Neutrophil (primary cell): Measurements from ENCODE around the gene JAK1.

Source experiments
- H3K27ac ChIP-seq: fragments of 200-600 bp; sonication (generic); 2 replicates; pipeline ENCODE4 v1.5.1; 2016; ENCODE audit warnings: mild to moderate bottlenecking, moderate library complexity
- H3K27me3 ChIP-seq: fragments of 200-600 bp; sonication (generic); 2 replicates; pipeline ENCODE4 v1.6.0; 2016; ENCODE audit warnings: mild to moderate bottlenecking
- H3K36me3 ChIP-seq: fragments of 200-600 bp; sonication (generic); 2 replicates; pipeline ENCODE4 v1.5.1; 2017
- H3K4me1 ChIP-seq, 2 experiments: fragments of 200-600 bp in 1 of 2; sonication (generic) in 1 of 2; 1 replicate in 1 of 2; 2 replicates in 1 of 2; pipeline versions ENCODE4 v1.5.1 to v1.6.1; 2013 to 2016; ENCODE audit warnings: low read depth in 1 of 2, low read length in 1 of 2, mild to moderate bottlenecking in 1 of 2, moderate library complexity in 1 of 2; ENCODE audit not compliant: control insufficient read depth in 1 of 2, insufficient read depth in 1 of 2
- H3K4me3 ChIP-seq, 2 experiments: fragments of 200-600 bp in 1 of 2; sonication (generic) in 1 of 2; 1 replicate in 1 of 2; 2 replicates in 1 of 2; pipeline ENCODE4 v1.5.1; 2013 to 2016; ENCODE audit warnings: low read depth in 1 of 2, low read length in 1 of 2, mild to moderate bottlenecking in 1 of 2, moderate library complexity in 1 of 2
- H3K9me3 ChIP-seq: fragments of 200-600 bp; sonication (generic); 2 replicates; pipeline ENCODE4 v1.5.1; 2016
- CTCF ChIP-seq: fragments of 200-600 bp; sonication (generic); IDR thresholded peaks from 2 replicates; pipeline ENCODE4 v1.5.1; 2016; ENCODE audit warnings: antibody characterized with exemption

Gene JAK1

GRCh38 chr1:64983110-64983509, 16.8 kb upstream of the JAK1 start:
- H3K27ac ChIP-seq: no peak overlapping the region
- no peaks in the 10 kb centered on the region for H3K27me3 ChIP-seq
- no peaks in the 10 kb centered on the region for H3K9me3 ChIP-seq
- no peaks in the 10 kb centered on the region for H3K36me3 ChIP-seq
- peaks cover 9 to 14% of the 10 kb centered on the region in 2 experiments for H3K4me1 ChIP-seq
- no peak overlapping the region for H3K4me3 ChIP-seq
- no peak for TF ChIP-seq CTCF

DNA sequence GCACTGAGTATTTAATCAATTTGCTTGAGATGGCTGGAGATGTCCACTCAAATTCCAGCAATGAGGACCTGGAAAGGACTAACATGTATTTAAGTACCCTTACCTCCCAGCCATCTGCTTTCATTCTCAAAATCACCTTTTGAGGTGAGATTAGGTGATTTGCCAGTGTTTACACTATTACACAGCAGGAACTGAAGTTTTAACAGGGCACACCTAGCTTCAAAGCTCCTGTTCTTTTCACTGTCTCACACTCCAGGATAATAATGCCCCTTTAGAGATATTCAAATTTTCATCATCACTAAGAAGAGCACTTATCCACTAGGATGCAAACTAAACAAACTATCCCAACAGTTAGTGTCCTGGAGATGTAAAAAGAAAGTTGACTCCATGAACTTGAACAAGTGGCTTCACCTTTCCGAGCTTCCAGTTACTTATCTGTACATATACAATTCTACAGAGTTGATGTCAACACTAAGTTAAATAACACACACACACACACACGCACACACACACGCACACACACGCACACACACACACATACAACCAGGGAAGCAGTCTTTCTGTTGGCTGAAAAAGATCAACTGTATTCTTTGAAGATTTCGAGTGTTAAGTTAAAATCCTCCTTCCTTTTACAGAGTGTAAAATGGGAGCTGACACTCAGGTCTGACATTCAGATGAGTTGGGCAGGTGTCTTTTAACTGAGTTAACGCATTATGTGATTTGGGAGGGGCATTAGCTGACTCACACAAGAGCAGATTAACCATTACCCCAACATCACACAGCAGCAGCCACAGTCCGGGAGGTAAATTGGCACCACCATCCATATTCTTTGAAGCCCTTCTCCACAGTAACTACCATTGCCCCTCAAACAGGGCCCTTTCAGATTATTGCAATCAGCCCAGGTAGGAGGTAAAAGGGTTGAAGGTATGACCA, 15.5 kb upstream of the JAK1 start:
- Histone ChIP-seq H3K4me3 (no peak overlapping the region), H3K27ac (no peak overlapping the region), H3K4me1 (peaks cover under 1 to 6% of the 10 kb centered on the region in 2 experiments), H3K9me3 (no peaks in the 10 kb centered on the region), H3K27me3 (no peaks in the 10 kb centered on the region), H3K36me3 (no peaks in the 10 kb centered on the region)
- no peak for TF ChIP-seq CTCF

GRCh38 chr1:64980745-64981600, 14.6 kb upstream of the JAK1 start:
- H3K4me3 ChIP-seq: no peak overlapping the region
- no peak overlapping the region for H3K27ac ChIP-seq
- no peak for TF ChIP-seq CTCF
- H3K36me3 ChIP-seq: no peaks in the 10 kb centered on the region
- H3K27me3 ChIP-seq: no peaks in the 10 kb centered on the region
- no peaks in the 10 kb centered on the region for H3K9me3 ChIP-seq
- H3K4me1 ChIP-seq: peaks cover 0 to 6% of the 10 kb centered on the region in 2 experiments

DNA sequence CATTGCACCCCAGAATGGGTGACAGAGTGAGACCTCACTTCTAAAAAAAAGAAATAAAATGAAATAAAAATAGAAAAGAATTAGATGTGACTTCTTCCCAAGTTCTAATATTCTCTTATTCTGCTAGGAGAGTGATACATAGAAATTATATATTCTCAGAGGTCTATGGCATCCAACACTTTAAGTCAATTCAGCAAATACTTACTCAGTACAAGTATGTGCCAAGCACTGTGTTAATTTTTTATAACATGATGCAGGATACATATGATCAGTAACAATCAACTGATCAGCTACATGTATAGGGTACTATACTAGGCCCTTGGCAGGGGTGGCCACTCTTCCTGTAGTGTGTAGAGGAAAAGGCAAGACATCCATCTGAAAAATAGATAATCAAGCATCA, 13.0 kb upstream of the JAK1 start:
- Histone ChIP-seq H3K4me1 (peaks cover 0 to 6% of the 10 kb centered on the region in 2 experiments), H3K27ac (no peak overlapping the region), H3K4me3 (no peak overlapping the region), H3K9me3 (no peaks in the 10 kb centered on the region), H3K36me3 (no peaks in the 10 kb centered on the region), H3K27me3 (no peaks in the 10 kb centered on the region)
- no peak for TF ChIP-seq CTCF

DNA sequence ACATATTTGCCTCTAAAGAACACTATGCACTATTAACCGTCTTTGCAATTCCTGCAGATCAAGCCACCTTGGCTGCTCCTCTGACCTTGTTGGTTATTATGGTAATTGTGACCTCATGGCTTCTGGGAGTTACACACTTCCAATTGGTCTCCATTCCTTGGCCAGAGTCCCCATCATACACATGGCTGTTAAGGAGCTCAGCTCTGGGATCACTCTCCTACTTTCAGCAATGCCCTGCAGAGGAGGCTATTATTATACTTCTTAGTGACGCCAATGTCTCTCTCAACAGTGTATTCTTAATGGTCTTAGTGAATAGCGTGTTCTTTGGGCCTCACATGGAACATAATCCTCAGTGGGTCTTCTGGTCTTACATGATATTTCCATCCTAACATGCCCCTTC, 10.0 kb upstream of the JAK1 start:
- Histone ChIP-seq H3K9me3 (no peaks in the 10 kb centered on the region), H3K4me3 (no peak overlapping the region), H3K4me1 (no peaks in the 10 kb centered on the region), H3K27ac (no peak overlapping the region), H3K36me3 (no peaks in the 10 kb centered on the region), H3K27me3 (no peaks in the 10 kb centered on the region)
- TF ChIP-seq CTCF: no peak
